Memory B cell (primary cell): Measurements from ENCODE around the gene ARHGAP24.

Source experiments
- ATAC-seq: fragments of 150-1000 bp; cut with Tn5 transposase; 2 replicates; pipeline ENCODE4 v1.10.0; 2021; ENCODE audit warnings: low read depth, mild to moderate bottlenecking, moderate library complexity
- DNase-seq, 2 donors: peaks; one replicate each; pipeline ENCODE4 v3.0.0; 2022; ENCODE audit warnings: low spot score in 2 of 2
- H3K27ac Mint-ChIP-seq: one replicate; pipeline ENCODE4 v1.8.0; 2022; ENCODE audit warnings: mild to moderate bottlenecking, moderate library complexity, mixed read lengths
- H3K27me3 Mint-ChIP-seq: one replicate; pipeline ENCODE4 v1.8.0; 2022; ENCODE audit warnings: mixed read lengths
- H3K36me3 Mint-ChIP-seq: one replicate; pipeline ENCODE4 v1.8.0; 2022; ENCODE audit warnings: mild to moderate bottlenecking, mixed read lengths
- H3K4me1 Mint-ChIP-seq: one replicate; pipeline ENCODE4 v1.8.0; 2022; ENCODE audit warnings: mixed read lengths
- H3K4me3 Mint-ChIP-seq: one replicate; pipeline ENCODE4 v1.8.0; 2022; ENCODE audit warnings: mild to moderate bottlenecking, moderate library complexity, mixed read lengths
- H3K9me3 Mint-ChIP-seq: one replicate; pipeline ENCODE4 v1.8.0; 2022; ENCODE audit warnings: mixed read lengths

Gene ARHGAP24

GRCh38 chr4:85734424-85734831 lies 259.5 kb downstream of the ARHGAP24 start:
- peak overlapping the region; percentile 83 for H3K27ac Mint-ChIP-seq

GRCh38 chr4:85736571-85736970 lies 261.6 kb downstream of the ARHGAP24 start:
- Mint-ChIP-seq H3K27ac (no peak overlapping the region), H3K9me3 (peaks cover 2% of the 10 kb centered on the region), H3K4me3 (no peak overlapping the region), H3K36me3 (peaks cover 21% of the 10 kb centered on the region), H3K27me3 (no peaks in the 10 kb centered on the region), H3K4me1 (peaks cover 54% of the 10 kb centered on the region)
- DNase-seq = no peak
- no peak for ATAC-seq

More at GRCh38 chr4:85734424-85734831, 259.5 kb downstream of the ARHGAP24 start:
- peaks cover 2% of the 10 kb centered on the region for H3K9me3 Mint-ChIP-seq
- H3K27me3 Mint-ChIP-seq = no peaks in the 10 kb centered on the region
- H3K36me3 Mint-ChIP-seq = peaks cover 17% of the 10 kb centered on the region
- H3K4me1 Mint-ChIP-seq = peaks cover 51% of the 10 kb centered on the region
- DNase-seq (no peak), ATAC-seq (no peak)
- H3K4me3 Mint-ChIP-seq = no peak overlapping the region

- ATAC-seq (no peak), DNase-seq (no peak)
- Mint-ChIP-seq H3K9me3 (peaks cover 2% of the 10 kb centered on the region), H3K36me3 (peaks cover 24% of the 10 kb centered on the region), H3K4me3 (no peak overlapping the region), H3K27ac (peak overlapping the region; percentile 80), H3K27me3 (no peaks in the 10 kb centered on the region), H3K4me1 (peaks cover 56% of the 10 kb centered on the region)
Observed at GRCh38 chr4:85737254-85737653, 262.3 kb downstream of the ARHGAP24 start.

- DNase-seq (no peak), ATAC-seq (no peak)
- Mint-ChIP-seq H3K4me1 (peaks cover 56% of the 10 kb centered on the region), H3K9me3 (peaks cover 2% of the 10 kb centered on the region), H3K27me3 (no peaks in the 10 kb centered on the region), H3K4me3 (no peak overlapping the region), H3K36me3 (peaks cover 24% of the 10 kb centered on the region), H3K27ac (peak overlapping the region; percentile 9)
Observed at GRCh38 chr4:85738721-85739120, 263.8 kb downstream of the ARHGAP24 start.

DNA sequence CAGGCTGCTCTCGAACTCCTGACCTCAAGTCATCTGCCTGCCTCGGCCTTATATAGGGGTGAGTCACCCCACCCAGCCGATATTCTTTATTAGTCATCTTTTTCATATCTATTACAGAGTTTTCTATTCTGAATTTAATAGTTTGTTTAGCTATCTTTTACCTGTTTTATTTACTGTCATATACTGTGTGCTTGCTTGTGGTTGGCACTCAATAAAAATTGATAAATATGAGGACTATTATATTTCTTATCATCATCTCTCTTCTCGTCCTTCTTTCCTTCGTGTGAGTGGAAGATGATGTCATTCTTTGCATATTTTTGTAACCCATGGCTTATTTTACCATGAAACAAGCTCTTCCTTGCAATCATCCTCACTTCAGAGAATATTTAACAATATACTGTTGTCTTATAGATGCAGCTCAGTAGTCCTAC lies 265.5 kb downstream of the ARHGAP24 start:
- H3K27ac Mint-ChIP-seq = peak overlapping the region; percentile 80
- H3K9me3 Mint-ChIP-seq = peaks cover 2% of the 10 kb centered on the region
- ATAC-seq = no peak
- H3K4me1 Mint-ChIP-seq = peaks cover 52% of the 10 kb centered on the region
- no peak for DNase-seq
- no peak overlapping the region for H3K4me3 Mint-ChIP-seq
- H3K36me3 Mint-ChIP-seq = peaks cover 21% of the 10 kb centered on the region
- H3K27me3 Mint-ChIP-seq = no peaks in the 10 kb centered on the region

DNA sequence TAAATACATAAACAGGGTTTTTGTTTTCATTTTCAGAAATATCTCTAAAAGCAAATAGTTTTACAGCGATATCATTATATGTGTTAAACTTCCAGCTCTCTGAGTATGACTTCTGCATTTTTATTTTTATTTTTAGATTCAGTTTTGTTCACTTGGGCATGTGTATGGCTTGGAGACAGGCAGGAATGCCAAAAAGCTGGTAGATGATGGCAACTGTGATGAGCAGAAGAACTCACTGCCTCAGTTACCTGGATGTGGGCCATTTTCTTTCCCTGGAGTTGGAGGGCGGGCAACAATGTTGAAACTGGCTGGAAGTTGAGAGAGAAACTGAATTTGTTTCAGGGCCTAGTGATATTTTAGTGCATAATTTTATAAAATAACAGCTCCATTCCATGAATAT lies 266.4 kb downstream of the ARHGAP24 start:
- H3K9me3 Mint-ChIP-seq = peaks cover 2% of the 10 kb centered on the region

GRCh38 chr4:85741921-85742591 lies 267.1 kb downstream of the ARHGAP24 start:
- Mint-ChIP-seq H3K36me3 (peaks cover 17% of the 10 kb centered on the region), H3K27me3 (no peaks in the 10 kb centered on the region), H3K4me3 (peak overlapping the region; percentile 43), H3K4me1 (peaks cover 49% of the 10 kb centered on the region), H3K27ac (peak overlapping the region; percentile 80), H3K9me3 (peaks cover 2% of the 10 kb centered on the region)
- DNase-seq (no peak), ATAC-seq (no peak)

More for the DNA sequence above, 266.4 kb downstream of the ARHGAP24 start:
- Mint-ChIP-seq H3K27ac (peak overlapping the region; percentile 80), H3K36me3 (peaks cover 18% of the 10 kb centered on the region), H3K4me3 (peak overlapping the region; percentile 77), H3K27me3 (no peaks in the 10 kb centered on the region), H3K4me1 (peaks cover 53% of the 10 kb centered on the region)
- ATAC-seq (peak; percentile 37), DNase-seq (no peak)

DNA sequence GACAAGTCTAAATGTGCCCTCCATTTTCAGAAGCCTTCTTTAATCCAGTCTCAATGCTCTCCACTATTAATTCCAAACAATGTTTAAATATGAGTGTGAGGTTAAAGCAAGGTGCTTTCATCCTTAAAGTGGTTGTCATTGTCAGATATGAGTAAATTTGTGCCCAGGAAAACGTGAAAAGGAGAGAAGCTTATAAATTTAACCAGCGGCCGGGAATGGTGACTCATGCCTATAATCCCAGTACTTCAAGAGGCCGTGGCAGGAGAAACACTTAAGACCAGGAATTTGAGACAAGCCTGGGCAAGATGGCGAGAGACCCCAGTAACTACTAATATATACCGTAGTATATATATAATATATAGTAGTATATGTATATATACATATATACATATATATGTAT lies 270.0 kb downstream of the ARHGAP24 start:
- no peaks in the 10 kb centered on the region for H3K27me3 Mint-ChIP-seq
- H3K27ac Mint-ChIP-seq = peak overlapping the region; percentile 31
- no peak overlapping the region for H3K4me3 Mint-ChIP-seq
- no peak for ATAC-seq
- no peaks in the 10 kb centered on the region for H3K9me3 Mint-ChIP-seq
- no peak for DNase-seq
- peaks cover 51% of the 10 kb centered on the region for H3K4me1 Mint-ChIP-seq
- peaks cover 11% of the 10 kb centered on the region for H3K36me3 Mint-ChIP-seq

DNA sequence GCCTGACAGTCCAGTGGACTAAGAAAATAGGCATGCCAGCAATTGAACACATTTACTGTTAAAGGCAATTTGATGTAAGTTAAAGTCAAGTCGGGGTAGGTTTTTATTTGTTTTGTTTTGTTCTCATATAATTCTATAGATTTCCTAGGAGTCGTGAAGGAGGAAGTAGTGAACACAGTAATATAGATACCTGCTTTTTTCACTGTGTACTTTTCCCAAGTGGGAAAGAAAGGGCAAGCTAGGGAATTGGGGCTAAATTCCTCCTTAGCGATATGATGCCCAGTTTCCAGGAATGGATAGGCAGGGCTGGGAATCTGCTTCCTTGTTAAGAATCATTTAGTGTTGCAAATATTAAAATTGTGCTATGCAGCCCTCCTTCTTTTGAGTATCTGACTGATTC lies 271.0 kb downstream of the ARHGAP24 start:
- DNase-seq (no peak), ATAC-seq (no peak)
- Mint-ChIP-seq H3K4me1 (peaks cover 46% of the 10 kb centered on the region), H3K27me3 (no peaks in the 10 kb centered on the region), H3K27ac (peak overlapping the region; percentile 48), H3K4me3 (no peak overlapping the region), H3K9me3 (no peaks in the 10 kb centered on the region), H3K36me3 (peaks cover 11% of the 10 kb centered on the region)

DNA sequence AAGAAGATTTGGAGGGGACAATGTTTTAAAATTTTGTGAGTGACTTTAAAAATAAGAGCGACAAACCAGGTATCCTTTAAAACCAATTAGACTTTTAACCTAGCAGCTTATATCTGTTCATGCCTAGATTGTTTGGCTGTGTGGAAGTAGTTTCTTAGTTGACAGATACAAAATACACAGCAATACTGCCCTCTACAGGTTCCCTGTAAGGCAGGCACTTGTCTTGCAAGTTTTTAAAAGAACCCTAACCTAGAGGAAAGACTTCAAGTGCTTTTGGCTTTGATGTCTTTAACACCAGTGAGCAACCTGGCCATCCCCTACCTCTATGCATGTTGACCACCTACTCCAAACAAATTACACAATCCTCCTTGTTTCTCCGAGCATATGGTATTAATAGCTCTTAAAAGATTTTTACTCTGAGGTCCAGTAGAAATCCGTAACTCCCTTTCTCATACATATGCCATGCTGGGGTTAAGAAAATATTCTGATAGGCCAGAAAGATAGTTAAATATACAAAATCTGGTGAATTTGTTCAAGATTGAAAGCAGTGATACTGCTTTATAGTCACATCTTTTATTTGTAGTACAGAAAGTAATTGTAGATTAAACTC lies 273.0 kb downstream of the ARHGAP24 start:
- peaks cover 4% of the 10 kb centered on the region for H3K36me3 Mint-ChIP-seq

DNA sequence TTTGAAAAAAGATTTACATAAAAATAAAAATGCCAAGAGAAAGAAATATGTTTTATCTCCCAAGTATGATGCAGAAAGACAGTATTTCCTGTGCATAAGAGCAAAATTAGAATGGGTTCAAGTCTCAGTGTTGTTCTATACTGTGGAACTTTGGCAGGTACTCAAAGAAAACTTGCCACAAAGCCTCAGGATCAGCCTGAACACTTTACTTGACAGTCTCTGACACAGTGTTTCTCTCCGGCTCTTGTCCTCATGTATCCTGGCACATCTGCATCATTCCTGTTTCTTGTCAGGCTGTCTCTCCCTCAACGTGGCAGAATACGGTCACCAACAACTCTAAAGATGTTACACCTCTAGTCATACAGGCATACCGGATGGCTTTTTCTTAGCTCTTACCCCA lies 273.7 kb downstream of the ARHGAP24 start:
- H3K4me3 Mint-ChIP-seq = no peak overlapping the region
- DNase-seq = no peak
- no peak for ATAC-seq
- no peaks in the 10 kb centered on the region for H3K9me3 Mint-ChIP-seq
- H3K27me3 Mint-ChIP-seq = no peaks in the 10 kb centered on the region
- H3K4me1 Mint-ChIP-seq = peaks cover 36% of the 10 kb centered on the region
- peaks cover 3% of the 10 kb centered on the region for H3K36me3 Mint-ChIP-seq
- H3K27ac Mint-ChIP-seq = no peak overlapping the region

More for the DNA sequence above, 273.0 kb downstream of the ARHGAP24 start:
- Mint-ChIP-seq H3K27ac (no peak overlapping the region), H3K27me3 (no peaks in the 10 kb centered on the region), H3K9me3 (no peaks in the 10 kb centered on the region), H3K4me3 (no peak overlapping the region), H3K4me1 (peaks cover 37% of the 10 kb centered on the region)
- ATAC-seq (peak; percentile 87), DNase-seq (peak; percentile 27 to 70)

GRCh38 chr4:85751866-85752265 lies 276.9 kb downstream of the ARHGAP24 start:
- H3K27me3 Mint-ChIP-seq = no peaks in the 10 kb centered on the region
- peaks cover 8% of the 10 kb centered on the region for H3K36me3 Mint-ChIP-seq
- H3K4me3 Mint-ChIP-seq = no peak overlapping the region
- no peak for DNase-seq
- no peak overlapping the region for H3K27ac Mint-ChIP-seq
- peaks cover 20% of the 10 kb centered on the region for H3K4me1 Mint-ChIP-seq
- ATAC-seq = no peak
- no peaks in the 10 kb centered on the region for H3K9me3 Mint-ChIP-seq

DNA sequence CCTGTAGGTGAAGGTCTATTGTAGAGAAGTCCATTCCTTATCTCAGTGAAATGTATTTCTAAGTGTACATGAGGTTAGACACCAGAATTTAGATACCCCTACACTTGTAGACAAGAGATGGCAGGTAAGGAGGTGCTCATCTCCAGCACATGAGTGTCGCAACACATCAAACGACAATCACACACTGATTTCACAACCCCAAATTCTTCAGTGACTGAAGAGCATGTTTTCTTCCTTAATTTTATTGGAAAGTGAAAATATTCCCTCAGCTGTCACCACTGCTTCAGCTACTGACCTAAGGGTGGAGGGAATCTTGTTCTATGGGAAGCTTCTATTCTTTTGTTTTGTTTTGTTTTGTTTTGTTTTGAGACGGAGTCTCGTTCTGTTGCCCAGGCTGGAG lies 280.3 kb downstream of the ARHGAP24 start:
- Mint-ChIP-seq H3K4me3 (no peak overlapping the region), H3K36me3 (peaks cover 18% of the 10 kb centered on the region), H3K4me1 (peaks cover 19% of the 10 kb centered on the region), H3K27me3 (no peaks in the 10 kb centered on the region), H3K27ac (no peak overlapping the region), H3K9me3 (no peaks in the 10 kb centered on the region)
- DNase-seq = no peak
- no peak for ATAC-seq

GRCh38 chr4:85756938-85757337 lies 282.0 kb downstream of the ARHGAP24 start:
- DNase-seq (no peak), ATAC-seq (no peak)
- H3K27ac Mint-ChIP-seq = no peak overlapping the region
- H3K4me3 Mint-ChIP-seq = no peak overlapping the region
- H3K27me3 Mint-ChIP-seq = no peaks in the 10 kb centered on the region
- peaks cover 27% of the 10 kb centered on the region for H3K36me3 Mint-ChIP-seq
- H3K4me1 Mint-ChIP-seq = peaks cover 25% of the 10 kb centered on the region
- H3K9me3 Mint-ChIP-seq = no peaks in the 10 kb centered on the region

- peaks cover 19% of the 10 kb centered on the region for H3K4me1 Mint-ChIP-seq
- no peaks in the 10 kb centered on the region for H3K9me3 Mint-ChIP-seq
- ATAC-seq = no peak
- peak overlapping the region; percentile 12 for H3K27ac Mint-ChIP-seq
- peaks cover 24% of the 10 kb centered on the region for H3K36me3 Mint-ChIP-seq
- no peak for DNase-seq
- H3K4me3 Mint-ChIP-seq = no peak overlapping the region
- no peaks in the 10 kb centered on the region for H3K27me3 Mint-ChIP-seq
Observed at GRCh38 chr4:85759388-85759787, 284.4 kb downstream of the ARHGAP24 start.
